A549 (cell line): ENCODE results near the gene CNNM3. TPM values are rescaled to one million over a fixed set of nuclear protein-coding genes. Genes with fewer than 3 reads are reported as not detected.
A peak's percentile ranks its signal among the peaks of the same experiment; 100 is the strongest.

ENCODE experiments used
- ATAC-seq, 2 experiments: fragments of 200-7000 bp in 1 of 2; fragments of >200 bp in 1 of 2; cut with Nextera tagmentation in 1 of 2; cut with Tn5 transposase in 1 of 2; 3 replicates each; pipeline versions ENCODE4 v1.8.0 to v1.9.1; 2018 to 2020; ENCODE audit warnings: mild to moderate bottlenecking in 1 of 2, moderate library complexity in 1 of 2
- CTCF ChIA-PET: fragments of 300-600 bp; sonication (Branson Sonifier 250); formaldehyde crosslinking; extraction: SDS; loops from one replicate; lab custom pipeline; 2021; ENCODE audit warnings: antibody characterized with exemption, inconsistent platforms; lab: Yijun Ruan, JAX
- POLR2A ChIA-PET: fragments of 350-600 bp; formaldehyde crosslinking; extraction: SDS; loops from one replicate; lab custom pipeline; 2021; ENCODE audit warnings: antibody characterized with exemption, inconsistent platforms; lab: Yijun Ruan, JAX
- DNase-seq, 2 experiments: peaks; one replicate each; pipeline versions ENCODE4 v3.0.0 to v3.0.0-alpha.2; 2011 to 2016; ENCODE audit warnings: low read depth in 1 of 2, low spot score in 1 of 2
- FAIRE-seq: peaks from 2 replicates; lab custom pipeline; 2011; peaks lifted over from hg19 to GRCh38; lab: Jason Lieb, UNC
- H3K27ac ChIP-seq, 2 experiments: fragments of >200 bp; sonication (Bioruptor Twin); formaldehyde crosslinking; 3 replicates each; pipeline ENCODE4 v1.5.1; 2016 to 2017
- H3K4me1 ChIP-seq: fragments of >200 bp; sonication (Bioruptor Twin); formaldehyde crosslinking; 3 replicates; pipeline ENCODE4 v1.6.1; 2016
- H3K4me2 ChIP-seq: fragments of >200 bp; sonication (Bioruptor Twin); formaldehyde crosslinking; 3 replicates; pipeline ENCODE4 v1.6.1; 2016
- H3K4me3 ChIP-seq: fragments of >200 bp; sonication (Bioruptor Twin); formaldehyde crosslinking; 3 replicates; pipeline ENCODE4 v1.5.1; 2016
- H3K9me3 ChIP-seq: fragments of >200 bp; sonication (Bioruptor Twin); formaldehyde crosslinking; 3 replicates; pipeline ENCODE4 v1.6.1; 2016
- CBX2 ChIP-seq: fragments of 200-600 bp; sonication (generic); IDR thresholded peaks from 2 replicates; pipeline ENCODE4 v1.6.1; 2016; ENCODE audit warnings: low read depth, mild to moderate bottlenecking, borderline replicate concordance
- FOSL2 ChIP-seq, 2 experiments: fragments of 450-650 bp in 1 of 2; fragments of >200 bp in 1 of 2; sonication (Bioruptor Twin) in 1 of 2; formaldehyde crosslinking; IDR thresholded peaks; 2 replicates each; pipeline versions ENCODE4 v1.5.0 to v1.6.1; 2016 to 2020; ENCODE audit warnings: mild to moderate bottlenecking in 1 of 2, moderate library complexity in 1 of 2
- FOXS1 ChIP-seq: fragments of 250-450 bp; sonication (Bioruptor Pico); IDR thresholded peaks from 2 replicates; pipeline ENCODE4 v1.5.0; 2020; ENCODE audit warnings: mild to moderate bottlenecking, moderate library complexity
- HOXB13 ChIP-seq: fragments of 250-450 bp; sonication (Bioruptor Pico); IDR thresholded peaks from 2 replicates; pipeline ENCODE4 v1.5.0; 2020; ENCODE audit warnings: low read depth, mild to moderate bottlenecking, moderate library complexity
- JUNB ChIP-seq: fragments of >200 bp; sonication (Bioruptor Twin); formaldehyde crosslinking; IDR thresholded peaks from 2 replicates; pipeline ENCODE4 v1.6.1; 2016
- KDM1A ChIP-seq: fragments of 200-600 bp; sonication (generic); IDR thresholded peaks from 2 replicates; pipeline ENCODE4 v1.6.1; 2016; ENCODE audit warnings: low read depth, mild to moderate bottlenecking
- MYC ChIP-seq: IDR thresholded peaks from 2 replicates; pipeline ENCODE4 v1.6.1; 2012; ENCODE audit warnings: mild to moderate bottlenecking, inconsistent platforms, low read length, improper control_type of control experiment, borderline replicate concordance
- NPAS2 ChIP-seq: fragments of 250-450 bp; sonication (Bioruptor Pico); IDR thresholded peaks from 2 replicates; pipeline ENCODE4 v1.8.0; 2022; ENCODE audit warnings: mild to moderate bottlenecking, moderate library complexity, borderline replicate concordance
- PHF8 ChIP-seq: fragments of 200-600 bp; sonication (generic); IDR thresholded peaks from 2 replicates; pipeline ENCODE4 v1.6.1; 2016; ENCODE audit warnings: low read depth, mild to moderate bottlenecking, antibody characterized with exemption, moderate library complexity, borderline replicate concordance
- POLR2AphosphoS2 ChIP-seq: conservative IDR thresholded peaks from 2 replicates; pipeline ENCODE4 v1.6.1; 2012; ENCODE audit warnings: low read length, improper control_type of control experiment, inconsistent platforms
- RAD21 ChIP-seq, 2 experiments: fragments of >200 bp in 1 of 2; sonication (Bioruptor Twin) in 1 of 2; formaldehyde crosslinking in 1 of 2; IDR thresholded peaks in 1 of 2; conservative IDR thresholded peaks in 1 of 2; 2 replicates in 1 of 2; 3 replicates in 1 of 2; pipeline ENCODE4 v1.6.1; 2012 to 2018; ENCODE audit warnings: inconsistent platforms in 1 of 2
- RARB ChIP-seq: fragments of 250-450 bp; sonication (Bioruptor Pico); IDR thresholded peaks from 2 replicates; pipeline ENCODE4 v1.8.0; 2021; ENCODE audit warnings: mild to moderate bottlenecking, moderate library complexity
- TP53 ChIP-seq: fragments of 250-450 bp; sonication (Bioruptor Pico); IDR thresholded peaks from 2 replicates; pipeline ENCODE4 v1.5.0; 2021; ENCODE audit warnings: mild to moderate bottlenecking, moderate library complexity
- WGBS: methylation state at CpG from one replicate; pipeline ENCODE4 v1.1.6; 2017; ENCODE audit errors: missing lambda C conversion rate; 5-methylcytosine and 5-hydroxymethylcytosine counted together
- polyA plus RNA-seq, 4 experiments: library from polyadenylated mRNA; depleted of rRNA in 3 of 4; stranded (reverse); fragments of >200 nt; fragmentation: RNase III in 1 of 4; extraction: RNeasy Plus Mini Kit Qiagen cat#74134 plus additional on column Dnase treatment in 1 of 4; gene quantifications; 2 replicates in 3 of 4; 3 replicates in 1 of 4; pipeline ENCODE4 v1.2.3, GENCODE V29; 2011 to 2017
- TF ChIP-seq, protein P1 (sequence below): fragments of 450-650 bp; IDR thresholded peaks from 2 replicates; pipeline ENCODE4 v1.6.1; 2014; ENCODE audit warnings: antibody characterized with exemption
- TF ChIP-seq, protein P2 (sequence below): IDR thresholded peaks from 2 replicates; pipeline ENCODE4 v1.6.1; 2012
- TF ChIP-seq, protein P3 (sequence below): fragments of >200 bp; sonication (Bioruptor Twin); formaldehyde crosslinking; IDR thresholded peaks from 2 replicates; pipeline ENCODE4 v1.6.1; 2016
- TF ChIP-seq, protein P4 (sequence below): fragments of 150-350 bp; IDR thresholded peaks from 2 replicates; pipeline ENCODE4 v1.6.1; 2014; ENCODE audit warnings: low read depth, mild to moderate bottlenecking, low read length
- TF ChIP-seq, protein P5 (sequence below): fragments of 200-600 bp; sonication (generic); IDR thresholded peaks from 2 replicates; pipeline ENCODE4 v1.6.1; 2016; ENCODE audit warnings: antibody characterized with exemption, mild to moderate bottlenecking, moderate library complexity
- TF ChIP-seq, protein P6 (sequence below): fragments of >200 bp; sonication (Bioruptor Twin); formaldehyde crosslinking; IDR thresholded peaks from 3 replicates; pipeline ENCODE4 v1.5.1; 2016

CNNM3 gene
- polyA plus RNA-seq, 2 of the 4 experiments (the other 2 are of a cell fraction), result 11.8 to 14.1 TPM

DNA sequence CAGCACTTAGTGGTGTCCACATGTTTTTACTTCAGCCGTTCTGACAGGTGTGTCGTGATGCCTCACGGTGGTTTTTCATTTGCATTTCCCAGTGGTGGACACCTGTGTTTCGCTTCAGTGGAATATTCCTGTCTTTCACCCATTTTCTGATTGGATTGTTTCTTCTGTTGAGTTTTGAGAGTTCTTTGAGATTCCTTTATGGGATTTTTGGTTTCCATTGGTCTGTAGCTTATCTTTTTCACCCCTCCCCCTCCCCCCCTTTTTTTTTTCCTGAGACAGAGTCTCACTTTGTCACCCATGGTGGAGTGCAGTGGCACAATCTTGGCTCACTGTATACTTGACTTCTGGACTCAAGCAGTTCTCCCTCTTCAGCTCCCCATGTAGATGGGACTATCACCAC lies 19.8 kb downstream of the CNNM3 start:
- Histone ChIP-seq H3K4me2 (no peak overlapping the region), H3K4me1 (peaks cover 22% of the 10 kb centered on the region), H3K9me3 (no peaks in the 10 kb centered on the region), H3K27ac (no peak overlapping the region), H3K4me3 (no peak overlapping the region)
- ATAC-seq (no peak), DNase-seq (no peak), FAIRE-seq (no peak)
- WGBS, result over 99% methylated on average over 4 of the region's 4 CpGs
- CTCF ChIA-PET, result interaction anchor here (1.6 kb wide), 1 partner anchor 116 kb away, joined by 5 read pairs; no protein-coding TSS in a partner anchor
- TF ChIP-seq TP53 (no peak), CBX2 (no peak), NPAS2 (no peak), FOXS1 (no peak), KDM1A (no peak), POLR2AphosphoS2 (no peak), HOXB13 (CRISPR knock-in tag) (no peak), JUNB (no peak)
- POLR2A ChIA-PET, result interaction anchor here (0.6 kb wide), 1 partner anchor 20 kb away, joined by 3 read pairs; the partner anchor contains the start of gene CNNM3

DNA sequence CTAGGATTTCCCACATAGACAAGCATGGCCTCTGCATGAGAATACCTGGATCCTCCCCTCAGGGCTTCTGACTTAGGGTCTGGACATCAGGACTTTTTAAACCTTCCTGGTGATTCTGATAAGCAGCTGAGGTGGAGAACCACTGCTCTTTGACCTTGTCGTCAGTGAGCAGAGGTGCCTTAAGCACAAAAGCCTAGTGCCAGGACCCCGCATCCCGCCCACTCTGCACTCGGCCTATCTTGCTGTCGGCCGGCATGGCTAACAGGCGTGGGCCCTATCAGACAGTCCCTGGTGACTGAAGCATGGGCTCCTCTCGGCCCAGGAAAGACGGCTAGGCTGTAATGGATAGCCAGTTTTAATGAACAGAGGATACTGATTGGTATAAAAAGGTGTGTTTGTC lies 21.5 kb downstream of the CNNM3 start:
- CTCF ChIA-PET, result interaction anchor here (1.5 to 2.3 kb wide), 2 partner anchors 20 to 113 kb away, joined by 5 to 7 read pairs; partner anchors contain the start of gene ANKRD39
- POLR2A ChIA-PET, result no interaction called here
- no peak for FAIRE-seq

DNA sequence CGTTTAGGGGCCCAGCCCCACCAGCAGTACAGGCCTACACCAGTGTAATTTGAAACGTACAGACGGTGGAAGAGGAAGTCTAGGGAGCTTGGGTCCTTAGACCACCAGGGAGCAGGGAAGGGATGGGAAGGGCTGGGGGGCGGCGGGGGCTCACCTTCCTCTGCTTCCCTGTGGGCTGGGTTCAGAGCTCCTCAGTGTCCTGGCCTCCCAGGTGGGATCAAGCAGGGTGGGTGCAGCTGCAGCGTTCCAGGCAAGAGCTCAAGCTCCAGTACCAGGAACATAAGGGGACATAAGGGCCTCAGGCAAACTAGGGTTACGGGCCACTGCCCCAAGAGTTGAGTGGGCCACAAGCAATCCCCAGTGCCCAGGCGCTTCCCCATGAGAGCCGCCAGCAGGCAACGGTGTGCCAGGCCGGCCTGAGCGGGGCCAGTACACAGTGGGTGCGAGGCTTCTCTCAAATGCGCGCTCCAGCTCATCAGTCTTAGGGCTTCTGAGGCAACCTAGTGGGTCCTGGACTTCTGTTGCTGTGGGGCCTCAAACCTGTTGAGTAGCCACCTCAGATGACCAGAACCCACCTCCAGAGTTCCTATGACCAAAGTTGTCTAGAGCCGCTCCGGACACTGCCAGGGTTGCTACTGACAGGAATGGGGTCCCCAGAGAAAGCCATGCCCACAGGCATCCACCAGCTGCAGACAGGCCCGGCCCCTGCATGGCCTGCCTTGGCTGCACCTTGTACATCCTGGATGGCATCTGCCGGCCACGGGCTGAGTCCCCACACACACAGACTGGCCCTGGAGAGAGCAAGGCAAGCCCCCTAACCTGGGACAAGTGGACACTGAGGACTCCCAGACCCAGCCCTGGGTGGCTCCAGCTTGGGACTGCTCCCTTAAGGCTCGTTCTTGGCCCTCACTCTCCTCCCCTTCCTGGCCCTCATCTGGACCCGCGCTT lies 22.6 kb downstream of the CNNM3 start:
- peaks cover 1% of the 10 kb centered on the region for H3K4me1 ChIP-seq
- FAIRE-seq (no peak), DNase-seq (no peak), ATAC-seq (peak in 1 of 2 experiments; percentile 9; a peak in 2 of 6 replicates)
- CTCF ChIA-PET, result interaction anchor here (0.9 to 2.3 kb wide), 3 partner anchors 19 to 112 kb away, joined by 3 to 7 read pairs (median 5); partner anchors contain the start of gene ANKRD39
- no peak overlapping the region for H3K27ac ChIP-seq
- H3K4me3 ChIP-seq, result no peak overlapping the region
- POLR2A ChIA-PET, result no interaction called here
- no peaks in the 10 kb centered on the region for H3K9me3 ChIP-seq
- WGBS, result 96% methylated on average over 23 of the region's 23 CpGs
- H3K4me2 ChIP-seq, result no peak overlapping the region
- TF ChIP-seq, protein P1, sequence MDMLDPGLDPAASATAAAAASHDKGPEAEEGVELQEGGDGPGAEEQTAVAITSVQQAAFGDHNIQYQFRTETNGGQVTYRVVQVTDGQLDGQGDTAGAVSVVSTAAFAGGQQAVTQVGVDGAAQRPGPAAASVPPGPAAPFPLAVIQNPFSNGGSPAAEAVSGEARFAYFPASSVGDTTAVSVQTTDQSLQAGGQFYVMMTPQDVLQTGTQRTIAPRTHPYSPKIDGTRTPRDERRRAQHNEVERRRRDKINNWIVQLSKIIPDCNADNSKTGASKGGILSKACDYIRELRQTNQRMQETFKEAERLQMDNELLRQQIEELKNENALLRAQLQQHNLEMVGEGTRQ, result no peak
- TF ChIP-seq TP53 (no peak), PHF8 (no peak), KDM1A (no peak), MYC (no peak), FOSL2 (IDR thresholded peaks at IDR 0.05) (no peak), FOSL2 (CRISPR knock-in tag; IDR thresholded peaks at IDR 0.05) (no peak), RAD21 (conservative IDR thresholded peaks at IDR 0.05 in 1 of 2, IDR thresholded peaks at IDR 0.05 in 1 of 2) (no peak), RARB (CRISPR knock-in tag) (no peak)
- TF ChIP-seq, protein P2, sequence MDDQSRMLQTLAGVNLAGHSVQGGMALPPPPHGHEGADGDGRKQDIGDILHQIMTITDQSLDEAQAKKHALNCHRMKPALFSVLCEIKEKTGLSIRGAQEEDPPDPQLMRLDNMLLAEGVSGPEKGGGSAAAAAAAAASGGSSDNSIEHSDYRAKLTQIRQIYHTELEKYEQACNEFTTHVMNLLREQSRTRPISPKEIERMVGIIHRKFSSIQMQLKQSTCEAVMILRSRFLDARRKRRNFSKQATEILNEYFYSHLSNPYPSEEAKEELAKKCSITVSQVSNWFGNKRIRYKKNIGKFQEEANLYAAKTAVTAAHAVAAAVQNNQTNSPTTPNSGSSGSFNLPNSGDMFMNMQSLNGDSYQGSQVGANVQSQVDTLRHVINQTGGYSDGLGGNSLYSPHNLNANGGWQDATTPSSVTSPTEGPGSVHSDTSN, result no peak
- TF ChIP-seq, protein P3, sequence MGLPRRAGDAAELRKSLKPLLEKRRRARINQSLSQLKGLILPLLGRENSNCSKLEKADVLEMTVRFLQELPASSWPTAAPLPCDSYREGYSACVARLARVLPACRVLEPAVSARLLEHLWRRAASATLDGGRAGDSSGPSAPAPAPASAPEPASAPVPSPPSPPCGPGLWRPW, result no peak
- TF ChIP-seq, protein P4, sequence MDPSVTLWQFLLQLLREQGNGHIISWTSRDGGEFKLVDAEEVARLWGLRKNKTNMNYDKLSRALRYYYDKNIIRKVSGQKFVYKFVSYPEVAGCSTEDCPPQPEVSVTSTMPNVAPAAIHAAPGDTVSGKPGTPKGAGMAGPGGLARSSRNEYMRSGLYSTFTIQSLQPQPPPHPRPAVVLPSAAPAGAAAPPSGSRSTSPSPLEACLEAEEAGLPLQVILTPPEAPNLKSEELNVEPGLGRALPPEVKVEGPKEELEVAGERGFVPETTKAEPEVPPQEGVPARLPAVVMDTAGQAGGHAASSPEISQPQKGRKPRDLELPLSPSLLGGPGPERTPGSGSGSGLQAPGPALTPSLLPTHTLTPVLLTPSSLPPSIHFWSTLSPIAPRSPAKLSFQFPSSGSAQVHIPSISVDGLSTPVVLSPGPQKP, result no peak
- TF ChIP-seq, protein P5, sequence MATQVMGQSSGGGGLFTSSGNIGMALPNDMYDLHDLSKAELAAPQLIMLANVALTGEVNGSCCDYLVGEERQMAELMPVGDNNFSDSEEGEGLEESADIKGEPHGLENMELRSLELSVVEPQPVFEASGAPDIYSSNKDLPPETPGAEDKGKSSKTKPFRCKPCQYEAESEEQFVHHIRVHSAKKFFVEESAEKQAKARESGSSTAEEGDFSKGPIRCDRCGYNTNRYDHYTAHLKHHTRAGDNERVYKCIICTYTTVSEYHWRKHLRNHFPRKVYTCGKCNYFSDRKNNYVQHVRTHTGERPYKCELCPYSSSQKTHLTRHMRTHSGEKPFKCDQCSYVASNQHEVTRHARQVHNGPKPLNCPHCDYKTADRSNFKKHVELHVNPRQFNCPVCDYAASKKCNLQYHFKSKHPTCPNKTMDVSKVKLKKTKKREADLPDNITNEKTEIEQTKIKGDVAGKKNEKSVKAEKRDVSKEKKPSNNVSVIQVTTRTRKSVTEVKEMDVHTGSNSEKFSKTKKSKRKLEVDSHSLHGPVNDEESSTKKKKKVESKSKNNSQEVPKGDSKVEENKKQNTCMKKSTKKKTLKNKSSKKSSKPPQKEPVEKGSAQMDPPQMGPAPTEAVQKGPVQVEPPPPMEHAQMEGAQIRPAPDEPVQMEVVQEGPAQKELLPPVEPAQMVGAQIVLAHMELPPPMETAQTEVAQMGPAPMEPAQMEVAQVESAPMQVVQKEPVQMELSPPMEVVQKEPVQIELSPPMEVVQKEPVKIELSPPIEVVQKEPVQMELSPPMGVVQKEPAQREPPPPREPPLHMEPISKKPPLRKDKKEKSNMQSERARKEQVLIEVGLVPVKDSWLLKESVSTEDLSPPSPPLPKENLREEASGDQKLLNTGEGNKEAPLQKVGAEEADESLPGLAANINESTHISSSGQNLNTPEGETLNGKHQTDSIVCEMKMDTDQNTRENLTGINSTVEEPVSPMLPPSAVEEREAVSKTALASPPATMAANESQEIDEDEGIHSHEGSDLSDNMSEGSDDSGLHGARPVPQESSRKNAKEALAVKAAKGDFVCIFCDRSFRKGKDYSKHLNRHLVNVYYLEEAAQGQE, result no peak

More for the DNA sequence above, 21.5 kb downstream of the CNNM3 start:
- no peaks in the 10 kb centered on the region for H3K9me3 ChIP-seq
- TF ChIP-seq, protein P6, sequence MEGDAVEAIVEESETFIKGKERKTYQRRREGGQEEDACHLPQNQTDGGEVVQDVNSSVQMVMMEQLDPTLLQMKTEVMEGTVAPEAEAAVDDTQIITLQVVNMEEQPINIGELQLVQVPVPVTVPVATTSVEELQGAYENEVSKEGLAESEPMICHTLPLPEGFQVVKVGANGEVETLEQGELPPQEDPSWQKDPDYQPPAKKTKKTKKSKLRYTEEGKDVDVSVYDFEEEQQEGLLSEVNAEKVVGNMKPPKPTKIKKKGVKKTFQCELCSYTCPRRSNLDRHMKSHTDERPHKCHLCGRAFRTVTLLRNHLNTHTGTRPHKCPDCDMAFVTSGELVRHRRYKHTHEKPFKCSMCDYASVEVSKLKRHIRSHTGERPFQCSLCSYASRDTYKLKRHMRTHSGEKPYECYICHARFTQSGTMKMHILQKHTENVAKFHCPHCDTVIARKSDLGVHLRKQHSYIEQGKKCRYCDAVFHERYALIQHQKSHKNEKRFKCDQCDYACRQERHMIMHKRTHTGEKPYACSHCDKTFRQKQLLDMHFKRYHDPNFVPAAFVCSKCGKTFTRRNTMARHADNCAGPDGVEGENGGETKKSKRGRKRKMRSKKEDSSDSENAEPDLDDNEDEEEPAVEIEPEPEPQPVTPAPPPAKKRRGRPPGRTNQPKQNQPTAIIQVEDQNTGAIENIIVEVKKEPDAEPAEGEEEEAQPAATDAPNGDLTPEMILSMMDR, result no peak
- DNase-seq (no peak), ATAC-seq (no peak)
- H3K27ac ChIP-seq, result no peak overlapping the region
- peaks cover 12% of the 10 kb centered on the region for H3K4me1 ChIP-seq
- no peak overlapping the region for H3K4me3 ChIP-seq
- H3K4me2 ChIP-seq, result no peak overlapping the region
- 93% methylated on average over 9 of the region's 9 CpGs for WGBS
